GM23338 (cell line): ENCODE measurements around the gene TMEM87B. TPM values are rescaled to one million over a fixed set of nuclear protein-coding genes. Genes with fewer than 3 reads are reported as not detected.

ENCODE experiments used
- ATAC-seq: fragments of 200-7000 bp; cut with Tn5 transposase; 3 replicates; pipeline ENCODE4 v1.9.1; 2020
- DNase-seq: peaks from one replicate; pipeline ENCODE4 v3.0.0-alpha.2; 2015; ENCODE audit warnings: low spot score
- H2AFZ ChIP-seq: fragments of 200-600 bp; sonication (generic); 2 replicates; pipeline ENCODE4 v1.8.0; 2016; ENCODE audit warnings: antibody characterized with exemption, mild to moderate bottlenecking, moderate library complexity
- H3F3A ChIP-seq: fragments of 200-600 bp; sonication (generic); replicated peaks from 2 replicates; pipeline ENCODE4 v1.8.0; 2017; ENCODE audit warnings: antibody characterized with exemption, mixed run types, low read depth
- H3K27ac ChIP-seq: fragments of 200-600 bp; sonication (generic); 2 replicates; pipeline ENCODE4 v1.6.1; 2016; ENCODE audit warnings: low read depth
- H3K27me3 ChIP-seq: fragments of 200-600 bp; sonication (generic); 2 replicates; pipeline ENCODE4 v1.8.0; 2016; ENCODE audit warnings: mild to moderate bottlenecking, mixed run types, moderate library complexity; ENCODE audit not compliant: insufficient read depth
- H3K36me3 ChIP-seq: fragments of 200-600 bp; sonication (generic); 2 replicates; pipeline ENCODE4 v1.8.0; 2016; ENCODE audit warnings: mild to moderate bottlenecking; ENCODE audit not compliant: insufficient read depth
- H3K4me1 ChIP-seq: fragments of 200-600 bp; sonication (generic); 2 replicates; pipeline ENCODE4 v1.8.0; 2016; ENCODE audit warnings: mild to moderate bottlenecking, moderate library complexity; ENCODE audit not compliant: insufficient read depth
- H3K4me2 ChIP-seq: fragments of 200-600 bp; sonication (generic); 2 replicates; pipeline ENCODE4 v1.7.1; 2017; ENCODE audit warnings: mixed run types
- H3K4me3 ChIP-seq: fragments of 200-600 bp; sonication (generic); 2 replicates; pipeline ENCODE4 v1.6.1; 2016; ENCODE audit warnings: mixed run types
- H3K79me2 ChIP-seq: fragments of 200-600 bp; sonication (generic); replicated peaks from 2 replicates; pipeline ENCODE4 v1.8.0; 2017; ENCODE audit warnings: mild to moderate bottlenecking; ENCODE audit not compliant: insufficient read depth
- H3K9me2 ChIP-seq: fragments of 200-600 bp; sonication (generic); 2 replicates; pipeline ENCODE4 v1.8.0; 2017; ENCODE audit not compliant: insufficient read depth
- H4K20me1 ChIP-seq: fragments of 200-600 bp; sonication (generic); replicated peaks from 2 replicates; pipeline ENCODE4 v1.8.0; 2017; ENCODE audit warnings: mild to moderate bottlenecking; ENCODE audit not compliant: insufficient read depth
- H3K27ac Mint-ChIP-seq: 2 replicates; pipeline ENCODE4 v1.8.0; 2020; ENCODE audit warnings: inconsistent platforms, mild to moderate bottlenecking, moderate library complexity, mixed read lengths
- H3K27me3 Mint-ChIP-seq: 3 replicates; pipeline ENCODE4 v1.8.0; 2022; ENCODE audit warnings: low read depth, mild to moderate bottlenecking, moderate library complexity, mixed read lengths, inconsistent platforms; ENCODE audit not compliant: insufficient read depth, poor library complexity
- H3K36me3 Mint-ChIP-seq: 3 replicates; pipeline ENCODE4 v1.8.0; 2021; ENCODE audit warnings: low read depth, mild to moderate bottlenecking, inconsistent platforms, moderate library complexity, mixed read lengths
- H3K4me1 Mint-ChIP-seq: 3 replicates; pipeline ENCODE4 v1.8.0; 2020; ENCODE audit warnings: mild to moderate bottlenecking, inconsistent platforms, mixed read lengths
- H3K4me3 Mint-ChIP-seq: 3 replicates; pipeline ENCODE4 v1.8.0; 2021; ENCODE audit warnings: moderate library complexity, mild to moderate bottlenecking, inconsistent platforms, mixed read lengths
- H3K9me3 Mint-ChIP-seq: 3 replicates; pipeline ENCODE4 v1.8.0; 2020; ENCODE audit warnings: moderate library complexity, mild to moderate bottlenecking, inconsistent platforms, mixed read lengths
- CREB1 ChIP-seq: fragments of 250-450 bp; sonication (Bioruptor Pico); IDR thresholded peaks from 2 replicates; pipeline ENCODE4 v1.5.0; 2020; ENCODE audit warnings: low read depth, mild to moderate bottlenecking, moderate library complexity
- CTCF ChIP-seq, 2 experiments: fragments of 200-600 bp in 1 of 2; sonication (generic) in 1 of 2; conservative IDR thresholded peaks; 2 replicates each; pipeline versions ENCODE4 v1.5.1 to v1.6.1; 2016 to 2017; ENCODE audit warnings: antibody characterized with exemption in 2 of 2, low read depth in 2 of 2, mild to moderate bottlenecking in 2 of 2, moderate library complexity in 1 of 2
- EZH2 ChIP-seq: fragments of 200-600 bp; sonication (generic); IDR thresholded peaks from one replicate; pipeline ENCODE4 v1.8.0; 2017; ENCODE audit warnings: antibody characterized with exemption, mild to moderate bottlenecking, low read depth; ENCODE audit not compliant: unreplicated experiment
- EZH2phosphoT487 ChIP-seq: fragments of 200-600 bp; sonication (generic); IDR thresholded peaks from one replicate; pipeline ENCODE4 v1.8.1; 2018; ENCODE audit warnings: antibody characterized with exemption; ENCODE audit not compliant: unreplicated experiment
- JUNB ChIP-seq: IDR thresholded peaks from one replicate; pipeline ENCODE4 v1.6.1; 2016; ENCODE audit warnings: antibody characterized with exemption; ENCODE audit not compliant: unreplicated experiment
- POLR2AphosphoS5 ChIP-seq: IDR thresholded peaks from 2 replicates; pipeline ENCODE4 v1.6.1; 2016; ENCODE audit warnings: antibody characterized with exemption, low read depth
- STAT1 ChIP-seq: IDR thresholded peaks from one replicate; pipeline ENCODE4 v1.6.1; 2016; ENCODE audit warnings: antibody characterized with exemption; ENCODE audit not compliant: unreplicated experiment
- ZNF114 ChIP-seq: fragments of 250-450 bp; sonication (Bioruptor Pico); IDR thresholded peaks from 2 replicates; pipeline ENCODE4 v1.5.0; 2020; ENCODE audit warnings: mild to moderate bottlenecking, moderate library complexity
- ZNF331 ChIP-seq: fragments of 250-450 bp; sonication (Bioruptor Pico); IDR thresholded peaks from 2 replicates; pipeline ENCODE4 v1.5.0; 2020; ENCODE audit warnings: low read depth, mild to moderate bottlenecking, moderate library complexity
- ZNF462 ChIP-seq: fragments of 250-450 bp; sonication (Bioruptor Pico); IDR thresholded peaks from 2 replicates; pipeline ENCODE4 v1.5.0; 2020; ENCODE audit warnings: mild to moderate bottlenecking, moderate library complexity
- polyA plus RNA-seq: library from polyadenylated mRNA; unstranded; fragments of >200 nt; fragmentation: Nextera tagmentation; extraction: Ambion mirVana; gene quantifications from 2 replicates; pipeline ENCODE4 v1.2.1, GENCODE V29; 2016
- total RNA-seq: library from RNA; depleted of rRNA; stranded (reverse); fragments of >200 nt; shearing (Covaris generic); gene quantifications from 2 replicates; pipeline ENCODE4 v1.2.3, GENCODE V29; 2014
- TF ChIP-seq, protein P1 (sequence below): IDR thresholded peaks from 2 replicates; pipeline ENCODE4 v1.6.1; 2016; ENCODE audit warnings: antibody characterized with exemption

TMEM87B gene
- total and polyA plus RNA-seq, 2 experiments from 2014 or later: 7.0 to 15.4 TPM

DNA sequence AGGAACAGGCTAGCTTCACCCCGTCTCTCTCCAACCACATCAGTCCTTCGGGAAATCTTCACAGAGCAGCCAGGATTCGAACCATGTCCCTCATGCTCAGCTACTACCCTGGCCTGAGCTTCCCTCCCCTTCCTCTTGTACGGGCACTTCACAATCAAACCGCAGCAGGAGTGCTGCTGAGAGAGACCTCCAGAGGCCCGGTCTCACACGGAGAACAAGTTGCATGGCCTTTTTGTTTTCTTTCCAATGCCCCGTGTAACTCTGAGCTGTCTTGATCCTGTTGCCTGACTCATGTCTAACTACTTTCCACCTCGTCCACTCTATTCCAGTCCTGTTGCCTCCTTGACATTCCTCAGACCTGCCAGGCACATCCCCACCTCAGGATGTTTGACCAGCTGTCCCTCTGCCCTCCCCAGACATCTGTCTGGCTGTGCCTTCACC, 108.5 kb downstream of the TMEM87B start (continued):
- TF ChIP-seq ZNF462 (CRISPR knock-in tag) (no peak), ZNF114 (CRISPR knock-in tag) (no peak), EZH2phosphoT487 (no peak), STAT1 (no peak), JUNB (no peak), POLR2AphosphoS5 (no peak), CREB1 (CRISPR knock-in tag) (no peak)
- TF ChIP-seq, protein P1, sequence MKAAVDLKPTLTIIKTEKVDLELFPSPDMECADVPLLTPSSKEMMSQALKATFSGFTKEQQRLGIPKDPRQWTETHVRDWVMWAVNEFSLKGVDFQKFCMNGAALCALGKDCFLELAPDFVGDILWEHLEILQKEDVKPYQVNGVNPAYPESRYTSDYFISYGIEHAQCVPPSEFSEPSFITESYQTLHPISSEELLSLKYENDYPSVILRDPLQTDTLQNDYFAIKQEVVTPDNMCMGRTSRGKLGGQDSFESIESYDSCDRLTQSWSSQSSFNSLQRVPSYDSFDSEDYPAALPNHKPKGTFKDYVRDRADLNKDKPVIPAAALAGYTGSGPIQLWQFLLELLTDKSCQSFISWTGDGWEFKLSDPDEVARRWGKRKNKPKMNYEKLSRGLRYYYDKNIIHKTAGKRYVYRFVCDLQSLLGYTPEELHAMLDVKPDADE: no peak

- no peaks in the 10 kb centered on the region for H3K9me3 Mint-ChIP-seq
- no peak overlapping the region for H3K27ac Mint-ChIP-seq
- peaks cover 10% of the 10 kb centered on the region for H3K27me3 Mint-ChIP-seq
- no peaks in the 10 kb centered on the region for H3K36me3 ChIP-seq
- H4K20me1 ChIP-seq: no peaks in the 10 kb centered on the region
- H2AFZ ChIP-seq: no peak overlapping the region
- no peaks in the 10 kb centered on the region for H3K27me3 ChIP-seq
- ATAC-seq (no peak), DNase-seq (no peak)
- H3K4me1 Mint-ChIP-seq: no peaks in the 10 kb centered on the region; the same call in 2 of the 3 replicates
- H3K9me2 ChIP-seq: peaks cover 9% of the 10 kb centered on the region; the same call in 1 of the 2 replicates
- H3F3A ChIP-seq: no peaks in the 10 kb centered on the region
- H3K4me3 ChIP-seq: no peak overlapping the region
- no peak overlapping the region for H3K4me2 ChIP-seq
- H3K4me3 Mint-ChIP-seq: no peak overlapping the region
- H3K4me1 ChIP-seq: no peaks in the 10 kb centered on the region
- H3K79me2 ChIP-seq: no peaks in the 10 kb centered on the region
- H3K27ac ChIP-seq: no peak overlapping the region
- H3K36me3 Mint-ChIP-seq: no peaks in the 10 kb centered on the region
- TF ChIP-seq ZNF114 (CRISPR knock-in tag): no peak
- no peak for TF ChIP-seq EZH2
- no peak for TF ChIP-seq ZNF331
- TF ChIP-seq, protein P1: no peak
- TF ChIP-seq JUNB: no peak
- no peak for TF ChIP-seq STAT1
- no peak for TF ChIP-seq CREB1 (CRISPR knock-in tag)
- no peak for TF ChIP-seq CTCF (conservative IDR thresholded peaks at IDR 0.05; ENCODE audit: low read depth in 2 of 2)
- no peak for TF ChIP-seq POLR2AphosphoS5
- no peak for TF ChIP-seq EZH2phosphoT487
These were observed 109.8 kb downstream of the TMEM87B start for GRCh38 chr2:112164876-112165275.
